ENCODE results near the gene ACAP2.

Gene ACAP2

GRCh38 chr3:195453236-195453635, 10.4 kb upstream of the ACAP2 start:
- DNase-seq (no peak), ATAC-seq (replicated peaks) (no peak)
- peaks cover 1 to 6% of the 10 kb centered on the region in 2 donors for H3K9me3 Mint-ChIP-seq
- H3K36me3 Mint-ChIP-seq, result peaks cover 0 to 3% of the 10 kb centered on the region in 2 donors
- H3K27me3 Mint-ChIP-seq, result no peaks in the 10 kb centered on the region
- H3K27ac Mint-ChIP-seq, result no peak overlapping the region
- peaks cover 2% of the 10 kb centered on the region in 2 donors for H3K4me1 Mint-ChIP-seq
- H3K4me3 Mint-ChIP-seq, result no peak overlapping the region

GRCh38 chr3:195451373-195452015, 8.7 kb upstream of the ACAP2 start:
- Mint-ChIP-seq H3K27me3 (no peaks in the 10 kb centered on the region), H3K27ac (no peak overlapping the region), H3K9me3 (peaks cover 1 to 6% of the 10 kb centered on the region in 2 donors), H3K36me3 (peaks cover 0 to 3% of the 10 kb centered on the region in 2 donors), H3K4me1 (no peaks in the 10 kb centered on the region), H3K4me3 (no peak overlapping the region)
- DNase-seq (no peak), ATAC-seq (replicated peaks) (no peak)

- Mint-ChIP-seq H3K36me3 (peaks cover 0 to 3% of the 10 kb centered on the region in 2 donors), H3K9me3 (peaks cover 1 to 6% of the 10 kb centered on the region in 2 donors), H3K27ac (no peak overlapping the region), H3K4me1 (peaks cover 0 to 3% of the 10 kb centered on the region in 2 donors), H3K27me3 (no peaks in the 10 kb centered on the region), H3K4me3 (no peak overlapping the region)
- no peak for DNase-seq
- ATAC-seq (replicated peaks), result no peak
These were observed 8.0 kb upstream of the ACAP2 start for GRCh38 chr3:195450731-195451229.

GRCh38 chr3:195448205-195448875, 5.5 kb upstream of the ACAP2 start:
- H3K4me3 Mint-ChIP-seq, result no peak overlapping the region
- H3K36me3 Mint-ChIP-seq, result no peaks in the 10 kb centered on the region
- no peaks in the 10 kb centered on the region for H3K9me3 Mint-ChIP-seq
- no peak for ATAC-seq (replicated peaks)
- no peaks in the 10 kb centered on the region for H3K27me3 Mint-ChIP-seq
- H3K4me1 Mint-ChIP-seq, result peaks cover 7 to 8% of the 10 kb centered on the region in 2 donors
- no peak overlapping the region for H3K27ac Mint-ChIP-seq
- DNase-seq, result no peak

GRCh38 chr3:195447201-195447600, 4.4 kb upstream of the ACAP2 start:
- H3K27ac Mint-ChIP-seq, result no peak overlapping the region
- H3K4me1 Mint-ChIP-seq, result peaks cover 10% of the 10 kb centered on the region in 2 donors
- H3K27me3 Mint-ChIP-seq, result no peaks in the 10 kb centered on the region
- no peaks in the 10 kb centered on the region for H3K9me3 Mint-ChIP-seq
- no peaks in the 10 kb centered on the region for H3K36me3 Mint-ChIP-seq
- ATAC-seq (replicated peaks), result no peak
- no peak overlapping the region for H3K4me3 Mint-ChIP-seq
- no peak for DNase-seq

- Mint-ChIP-seq H3K36me3 (peaks cover 0 to 6% of the 10 kb centered on the region in 2 donors), H3K4me1 (peaks cover 10 to 16% of the 10 kb centered on the region in 2 donors), H3K27ac (peak overlapping the region; percentile 15), H3K9me3 (no peaks in the 10 kb centered on the region), H3K27me3 (no peaks in the 10 kb centered on the region), H3K4me3 (no peak overlapping the region)
- ATAC-seq (replicated peaks) (no peak), DNase-seq (no peak)
These were observed 3.5 kb upstream of the ACAP2 start for GRCh38 chr3:195446359-195446758.

GRCh38 chr3:195445885-195446284, 3.1 kb upstream of the ACAP2 start:
- no peaks in the 10 kb centered on the region for H3K9me3 Mint-ChIP-seq
- no peak overlapping the region for H3K27ac Mint-ChIP-seq
- peaks cover 10 to 21% of the 10 kb centered on the region in 2 donors for H3K4me1 Mint-ChIP-seq
- ATAC-seq (replicated peaks) (no peak), DNase-seq (no peak)
- H3K4me3 Mint-ChIP-seq, result no peak overlapping the region
- H3K36me3 Mint-ChIP-seq, result peaks cover 0 to 6% of the 10 kb centered on the region in 2 donors
- no peaks in the 10 kb centered on the region for H3K27me3 Mint-ChIP-seq

- H3K9me3 Mint-ChIP-seq, result no peaks in the 10 kb centered on the region
- no peaks in the 10 kb centered on the region for H3K27me3 Mint-ChIP-seq
- H3K4me1 Mint-ChIP-seq, result peaks cover 13 to 33% of the 10 kb centered on the region in 2 donors
- DNase-seq (no peak), ATAC-seq (replicated peaks) (no peak)
- H3K27ac Mint-ChIP-seq, result peak overlapping the region; percentile 91
- peaks cover 0 to 6% of the 10 kb centered on the region in 2 donors for H3K36me3 Mint-ChIP-seq
- peak overlapping the region; percentile 93 to 96 for H3K4me3 Mint-ChIP-seq
These were observed 670 bp upstream of the ACAP2 start for GRCh38 chr3:195443391-195443989.

- peak; percentile 50 for DNase-seq
- peak; percentile 28 to 30 for ATAC-seq (replicated peaks)
- peak overlapping the region; percentile 93 to 96 for H3K4me3 Mint-ChIP-seq
- H3K27me3 Mint-ChIP-seq, result no peaks in the 10 kb centered on the region
- peak overlapping the region; percentile 96 for H3K27ac Mint-ChIP-seq
- H3K36me3 Mint-ChIP-seq, result peaks cover 0 to 6% of the 10 kb centered on the region in 2 donors
- H3K4me1 Mint-ChIP-seq, result peaks cover 13 to 37% of the 10 kb centered on the region in 2 donors
- H3K9me3 Mint-ChIP-seq, result no peaks in the 10 kb centered on the region
These were observed 738 bp downstream of the ACAP2 start for GRCh38 chr3:195441992-195442572.

GRCh38 chr3:195441476-195441991, 1.3 kb downstream of the ACAP2 start:
- no peak for DNase-seq
- peaks cover 13 to 41% of the 10 kb centered on the region in 2 donors for H3K4me1 Mint-ChIP-seq
- no peaks in the 10 kb centered on the region for H3K27me3 Mint-ChIP-seq
- peaks cover 0 to 6% of the 10 kb centered on the region in 2 donors for H3K36me3 Mint-ChIP-seq
- H3K4me3 Mint-ChIP-seq, result peak overlapping the region; percentile 93 to 96
- no peak for ATAC-seq (replicated peaks)
- H3K27ac Mint-ChIP-seq, result peak overlapping the region; percentile 96
- H3K9me3 Mint-ChIP-seq, result no peaks in the 10 kb centered on the region

GRCh38 chr3:195441051-195441450, 1.8 kb downstream of the ACAP2 start:
- Mint-ChIP-seq H3K4me3 (peak overlapping the region; percentile 93 to 96), H3K4me1 (peaks cover 10 to 46% of the 10 kb centered on the region in 2 donors), H3K36me3 (peaks cover 0 to 6% of the 10 kb centered on the region in 2 donors), H3K9me3 (no peaks in the 10 kb centered on the region), H3K27me3 (no peaks in the 10 kb centered on the region), H3K27ac (peak overlapping the region; percentile 14)
- no peak for DNase-seq
- ATAC-seq (replicated peaks), result no peak

GRCh38 chr3:195440379-195440778, 2.4 kb downstream of the ACAP2 start:
- Mint-ChIP-seq H3K9me3 (no peaks in the 10 kb centered on the region), H3K36me3 (peaks cover 0 to 6% of the 10 kb centered on the region in 2 donors), H3K27ac (no peak overlapping the region), H3K4me1 (peaks cover 10 to 48% of the 10 kb centered on the region in 2 donors), H3K27me3 (no peaks in the 10 kb centered on the region), H3K4me3 (peak overlapping the region; percentile 29 to 46)
- no peak for DNase-seq
- ATAC-seq (replicated peaks), result no peak

GRCh38 chr3:195438371-195438770, 4.4 kb downstream of the ACAP2 start:
- Mint-ChIP-seq H3K4me3 (no peak overlapping the region), H3K9me3 (no peaks in the 10 kb centered on the region), H3K4me1 (peaks cover 15 to 59% of the 10 kb centered on the region in 2 donors), H3K27ac (no peak overlapping the region), H3K27me3 (no peaks in the 10 kb centered on the region), H3K36me3 (peaks cover 0 to 10% of the 10 kb centered on the region in 2 donors)
- ATAC-seq (replicated peaks) (no peak), DNase-seq (no peak)

GRCh38 chr3:195425849-195426248, 17.0 kb downstream of the ACAP2 start:
- ATAC-seq (replicated peaks) (no peak), DNase-seq (no peak)
- Mint-ChIP-seq H3K4me3 (no peak overlapping the region), H3K27me3 (no peaks in the 10 kb centered on the region), H3K9me3 (no peaks in the 10 kb centered on the region), H3K36me3 (peaks cover 5 to 8% of the 10 kb centered on the region in 2 donors), H3K4me1 (peaks cover 17 to 59% of the 10 kb centered on the region in 2 donors), H3K27ac (no peak overlapping the region)

All from stimulated activated naive B cell treated with anti-CD40 and anti-IgM and Interleukin-4, amounts not matched to agents 10 μg/mL and 1 μg/mL and 100 μg/mL, for 72 hours (primary cell).